HCT116 (cell line): ENCODE measurements around the gene CRADD. TPM values are rescaled to one million over a fixed set of nuclear protein-coding genes. Genes with fewer than 3 reads are reported as not detected.

Experiments
- ATAC-seq: fragments of 200-7000 bp; cut with Tn5 transposase; 2 replicates; pipeline ENCODE4 v1.9.1; 2020; ENCODE audit warnings: mild to moderate bottlenecking, moderate library complexity
- BruUV-seq: library from RNA; stranded (reverse); fragments of 400-500 nt; replicated peaks from 2 replicates; lab custom pipeline; 2021; lab: Mats Ljungman, UMichigan
- CTCF ChIA-PET: fragments of 300-600 bp; sonication (Branson Sonifier 250); formaldehyde crosslinking; loops from one replicate; lab custom pipeline; 2021; ENCODE audit warnings: antibody characterized with exemption; lab: Charles Lee
- POLR2A ChIA-PET: fragments of 300-600, 350-600 bp; sonication (Branson Sonifier 250); formaldehyde crosslinking; loops from one replicate; lab custom pipeline; 2021; ENCODE audit warnings: antibody characterized with exemption; lab: Charles Lee
- RAD21 ChIA-PET, 2 experiments: fragments of 300-600 bp; sonication (Branson Sonifier 250); formaldehyde crosslinking; loops; one replicate each; lab custom pipeline; 2023; ENCODE audit warnings: low total read pairs in 2 of 2; ENCODE audit not compliant: uncharacterized antibody in 2 of 2, unreplicated experiment in 2 of 2, low non-redundant PET in 1 of 2; lab: Charles Lee
- DNase-seq: peaks from one replicate; pipeline ENCODE4 v3.0.0-alpha.2; 2010; ENCODE audit warnings: low read depth, low spot score
- H2AFZ ChIP-seq: fragments of 200-600 bp; shearing (Covaris generic), sonication (generic); 2 replicates; pipeline ENCODE4 v1.6.1; 2017; ENCODE audit warnings: low read depth, mixed run types, mixed read lengths, antibody characterized with exemption, low read length; ENCODE audit not compliant: poor library complexity, severe bottlenecking
- H3K27ac ChIP-seq: 2 replicates; pipeline ENCODE4 v1.5.1; 2012; ENCODE audit warnings: low read depth, low read length
- H3K27me3 ChIP-seq: fragments of 200-600 bp; sonication (generic); 2 replicates; pipeline ENCODE4 v1.6.1; 2016; ENCODE audit warnings: mixed run types, low read length, mixed read lengths; ENCODE audit not compliant: insufficient read depth
- H3K36me3 ChIP-seq, 2 experiments: fragments of 200-500 bp in 1 of 2; fragments of 200-600 bp in 1 of 2; sonication (Bioruptor generic) in 1 of 2; sonication (generic) in 1 of 2; 2 replicates each; pipeline versions ENCODE4 v1.5.1 to v1.6.1; 2014 to 2016; ENCODE audit warnings: low read length in 2 of 2, inconsistent platforms in 1 of 2, mixed read lengths in 1 of 2, mixed run types in 1 of 2; ENCODE audit not compliant: insufficient read depth in 2 of 2, control insufficient read depth in 1 of 2
- H3K4me1 ChIP-seq, 2 experiments: fragments of 200-600 bp in 1 of 2; sonication (generic) in 1 of 2; 2 replicates each; pipeline versions ENCODE4 v1.5.1 to v1.6.1; 2012 to 2017; ENCODE audit warnings: low read length in 2 of 2, inconsistent platforms in 1 of 2, mild to moderate bottlenecking in 1 of 2, mixed read lengths in 1 of 2, mixed run types in 1 of 2, moderate library complexity in 1 of 2; ENCODE audit not compliant: insufficient read depth in 2 of 2, control insufficient read depth in 1 of 2
- H3K4me2 ChIP-seq: fragments of 200-600 bp; sonication (generic); 2 replicates; pipeline ENCODE4 v1.6.1; 2017; ENCODE audit warnings: mixed run types, low read length, mixed read lengths
- H3K4me3 ChIP-seq, 2 experiments: fragments of 200-600 bp in 1 of 2; sonication (generic) in 1 of 2; replicated peaks in 1 of 2; 2 replicates each; pipeline ENCODE4 v1.5.1; 2011 to 2016; ENCODE audit warnings: low read length in 2 of 2, control low read depth in 1 of 2, low read depth in 1 of 2, mild to moderate bottlenecking in 1 of 2, mixed read lengths in 1 of 2, mixed run types in 1 of 2
- H3K79me2 ChIP-seq: fragments of 200-600 bp; sonication (generic); 2 replicates; pipeline ENCODE4 v1.6.1; 2017; ENCODE audit warnings: mild to moderate bottlenecking, mixed run types, low read length, moderate library complexity, mixed read lengths; ENCODE audit not compliant: insufficient read depth
- H3K9ac ChIP-seq: fragments of 200-600 bp; sonication (generic); 2 replicates; pipeline ENCODE4 v1.6.1; 2016; ENCODE audit warnings: low read length, mixed read lengths
- H3K9me2 ChIP-seq: fragments of 200-600 bp; sonication (generic), shearing (Covaris generic); 2 replicates; pipeline ENCODE4 v1.6.1; 2017; ENCODE audit warnings: mixed run types, mild to moderate bottlenecking, moderate library complexity; ENCODE audit not compliant: insufficient read depth
- H3K9me3 ChIP-seq, 2 experiments: fragments of 200-500 bp in 1 of 2; fragments of 200-600 bp in 1 of 2; sonication (Bioruptor generic) in 1 of 2; sonication (generic) in 1 of 2; 2 replicates each; pipeline ENCODE4 v1.6.1; 2014 to 2017; ENCODE audit warnings: low read length in 2 of 2, mixed read lengths in 2 of 2, inconsistent platforms in 1 of 2, low read depth in 1 of 2, mild to moderate bottlenecking in 1 of 2, mixed run types in 1 of 2, moderate library complexity in 1 of 2; ENCODE audit not compliant: control insufficient read depth in 1 of 2, insufficient read depth in 1 of 2
- H4K20me1 ChIP-seq: fragments of 200-600 bp; sonication (generic), shearing (Covaris generic); 2 replicates; pipeline ENCODE4 v1.6.1; 2017; ENCODE audit warnings: mixed run types, mild to moderate bottlenecking, moderate library complexity; ENCODE audit not compliant: insufficient read depth
- ATF3 ChIP-seq: IDR thresholded peaks from 2 replicates; pipeline ENCODE4 v1.6.1; 2012
- CEBPB ChIP-seq: IDR thresholded peaks from 2 replicates; pipeline ENCODE4 v1.6.1; 2012; ENCODE audit warnings: low read depth
- CTCF ChIP-seq, 3 experiments: fragments of 200-600 bp in 1 of 3; sonication (generic) in 1 of 3; IDR thresholded peaks in 2 of 3; conservative IDR thresholded peaks in 1 of 3; 2 replicates each; pipeline ENCODE4 v1.5.1; 2012 to 2017; ENCODE audit warnings: low read depth in 2 of 3, low read length in 2 of 3, antibody characterized with exemption in 1 of 3, borderline replicate concordance in 1 of 3, control low read depth in 1 of 3, mild to moderate bottlenecking in 1 of 3, mixed read lengths in 1 of 3, mixed run types in 1 of 3, moderate library complexity in 1 of 3; ENCODE audit not compliant: insufficient read depth in 1 of 3
- EGR1 ChIP-seq: IDR thresholded peaks from 2 replicates; pipeline ENCODE4 v1.6.1; 2012; ENCODE audit warnings: low read depth
- ELF1 ChIP-seq: IDR thresholded peaks from 2 replicates; pipeline ENCODE4 v1.6.1; 2012; ENCODE audit warnings: low read depth, borderline replicate concordance
- EZH2 ChIP-seq: fragments of 200-600 bp; sonication (generic); IDR thresholded peaks from 2 replicates; pipeline ENCODE4 v1.6.1; 2017; ENCODE audit warnings: antibody characterized with exemption, mixed run types
- EZH2phosphoT487 ChIP-seq: fragments of 200-600 bp; IDR thresholded peaks from 2 replicates; pipeline ENCODE4 v1.6.1; 2018; ENCODE audit warnings: antibody characterized with exemption, borderline replicate concordance
- FOSL1 ChIP-seq: IDR thresholded peaks from 2 replicates; pipeline ENCODE4 v1.6.1; 2012; ENCODE audit warnings: low read depth
- JUND ChIP-seq: IDR thresholded peaks from 2 replicates; pipeline ENCODE4 v1.6.1; 2012
- POLR2A ChIP-seq: IDR thresholded peaks from 2 replicates; pipeline ENCODE4 v1.7.0; 2011; ENCODE audit warnings: borderline replicate concordance; ENCODE audit not compliant: insufficient read depth, insufficient read length; ENCODE audit errors: extremely low read depth
- POLR2AphosphoS5 ChIP-seq: IDR thresholded peaks from 2 replicates; pipeline ENCODE4 v1.6.1; 2011; ENCODE audit warnings: mild to moderate bottlenecking, low read depth, low read length, moderate library complexity
- RAD21 ChIP-seq: IDR thresholded peaks from 2 replicates; pipeline ENCODE4 v1.6.1; 2012; ENCODE audit warnings: low read depth, mild to moderate bottlenecking
- REST ChIP-seq: IDR thresholded peaks from 2 replicates; pipeline ENCODE4 v1.6.1; 2012; ENCODE audit warnings: low read depth
- SP1 ChIP-seq: IDR thresholded peaks from 2 replicates; pipeline ENCODE4 v1.6.1; 2012; ENCODE audit warnings: low read depth
- SRF ChIP-seq: IDR thresholded peaks from 2 replicates; pipeline ENCODE4 v1.6.1; 2012; ENCODE audit warnings: low read depth
- TCF7L2 ChIP-seq: IDR thresholded peaks from 2 replicates; pipeline ENCODE4 v1.7.0; 2011; ENCODE audit warnings: borderline replicate concordance, inconsistent platforms; ENCODE audit not compliant: insufficient read depth, insufficient read length; ENCODE audit errors: extremely low read depth
- ZFX ChIP-seq: fragments of 450-650 bp; IDR thresholded peaks from 2 replicates; pipeline ENCODE4 v1.6.1; 2017
- ZNF274 ChIP-seq: fragments of 200-500 bp; sonication (Bioruptor generic); IDR thresholded peaks from 2 replicates; pipeline ENCODE4 v1.6.1; 2014; ENCODE audit warnings: mild to moderate bottlenecking, low read depth, low read length, inconsistent platforms
- intact Hi-C: fragments of 100-400 bp; cut with micrococcal nuclease; formaldehyde crosslinking; loops from 2 replicates; pipeline ENCODE4 v1.10.0; 2022
- total RNA-seq: library from RNA; stranded (reverse); gene quantifications from one replicate; pipeline ENCODE4 v1.2.1, GENCODE V29; 2021; ENCODE audit not compliant: unreplicated experiment

The CRADD gene
- total RNA-seq, 1 experiment from 2014 or later: 12.2 TPM

GRCh38 chr12:93737457-93738198 lies 60.5 kb downstream of the CRADD start:
- Histone ChIP-seq H4K20me1 (no peaks in the 10 kb centered on the region), H3K4me3 (no peak overlapping the region), H3K36me3 (no peaks in the 10 kb centered on the region), H3K9me2 (no peaks in the 10 kb centered on the region), H3K27me3 (no peaks in the 10 kb centered on the region), H3K4me1 (peaks cover 7 to 13% of the 10 kb centered on the region in 2 experiments; a peak in 3 of 4 replicates), H2AFZ (no peak overlapping the region), H3K79me2 (no peaks in the 10 kb centered on the region), H3K9ac (no peak overlapping the region), H3K27ac (no peak overlapping the region), H3K9me3 (no peaks in the 10 kb centered on the region), H3K4me2 (no peak overlapping the region)
- DNase-seq: no peak
- BruUV-seq: no TSS peak
- RAD21 ChIA-PET: no interaction called here
- intact Hi-C loops: no loop called here
- CTCF ChIA-PET: no interaction called here
- no peak for ATAC-seq
- TF ChIP-seq TCF7L2: no peak
- no peak for TF ChIP-seq RAD21
- no peak for TF ChIP-seq POLR2AphosphoS5
- TF ChIP-seq REST: no peak
- TF ChIP-seq ZNF274: no peak
- TF ChIP-seq EZH2phosphoT487: no peak
- TF ChIP-seq SRF: no peak
- no peak for TF ChIP-seq CTCF (IDR thresholded peaks at IDR 0.05 in 2 of 3, conservative IDR thresholded peaks at IDR 0.05 in 1 of 3; ENCODE audit: borderline replicate concordance in 1 of 3, insufficient read depth in 1 of 3, low read depth in 2 of 3, low read length in 2 of 3)
- TF ChIP-seq POLR2A: no peak
- no peak for TF ChIP-seq SP1
- TF ChIP-seq ELF1: no peak
- no peak for TF ChIP-seq EGR1
- no peak for TF ChIP-seq JUND
- TF ChIP-seq FOSL1: no peak
- no peak for TF ChIP-seq CEBPB
- no peak for TF ChIP-seq EZH2
- TF ChIP-seq ATF3: no peak
- no peak for TF ChIP-seq ZFX
- POLR2A ChIA-PET: no interaction called here
